Activated CD4-positive, alpha-beta T cell treated with anti-CD3 and anti-CD28 coated beads for 4 hours (primary cell): ENCODE results near the gene DDX49.
"Not testable (repeated sequence)": the region's sequence is repeated elsewhere in the genome, so short reads cannot be mapped to it uniquely, and the experiment has no call there.

Source experiments
- DNase-seq, 2 donors: peaks; one replicate each; pipeline ENCODE4 v3.0.0-alpha.2; 2020

Gene DDX49

GRCh38 chr19:18913466-18913865, 6.0 kb upstream of the DDX49 start:
- no peak for DNase-seq

DNA sequence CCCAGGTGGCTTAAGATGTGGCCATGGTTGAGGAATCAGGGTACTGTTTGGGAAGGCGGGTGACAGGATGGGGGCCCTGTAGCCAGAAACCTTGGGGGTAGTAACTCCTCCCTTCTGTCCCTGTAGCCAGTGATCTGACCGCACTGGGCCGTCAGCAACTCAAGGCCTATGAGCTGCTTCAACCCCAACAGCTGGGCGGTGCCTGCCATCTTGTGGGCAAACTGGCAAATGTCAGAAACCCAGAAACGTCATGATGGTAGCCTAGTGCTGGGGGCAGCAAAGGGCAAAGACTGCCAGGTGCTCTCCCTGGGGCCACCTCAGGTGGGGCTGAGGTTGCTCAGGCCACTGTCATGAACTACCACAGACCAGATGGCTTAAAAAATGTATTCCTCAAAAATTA, 3.9 kb upstream of the DDX49 start:
- DNase-seq, result no peak

GRCh38 chr19:18917593-18917992, 1.9 kb upstream of the DDX49 start:
- not testable (repeated sequence) for DNase-seq

GRCh38 chr19:18919900-18920214, 342 bp downstream of the DDX49 start:
- DNase-seq, result no peak

DNA sequence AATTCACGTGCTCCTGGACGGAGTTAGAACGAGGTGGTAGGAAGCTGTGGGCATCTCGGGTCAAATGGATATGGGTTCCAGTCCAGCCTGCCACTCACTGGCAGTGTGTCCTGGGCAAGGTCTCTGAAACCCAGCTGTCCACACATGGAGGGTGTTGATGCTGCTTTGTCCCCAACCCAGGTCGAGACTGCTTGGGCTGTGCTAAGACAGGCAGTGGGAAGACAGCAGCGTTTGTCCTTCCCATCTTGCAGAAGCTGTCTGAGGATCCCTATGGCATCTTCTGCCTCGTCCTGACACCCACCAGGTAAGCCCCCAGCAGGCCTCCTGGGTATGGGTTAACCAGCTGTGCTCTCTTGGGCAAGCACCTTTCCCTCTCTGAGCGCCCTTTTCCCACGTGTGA, 885 bp downstream of the DDX49 start:
- DNase-seq, result no peak

DNA sequence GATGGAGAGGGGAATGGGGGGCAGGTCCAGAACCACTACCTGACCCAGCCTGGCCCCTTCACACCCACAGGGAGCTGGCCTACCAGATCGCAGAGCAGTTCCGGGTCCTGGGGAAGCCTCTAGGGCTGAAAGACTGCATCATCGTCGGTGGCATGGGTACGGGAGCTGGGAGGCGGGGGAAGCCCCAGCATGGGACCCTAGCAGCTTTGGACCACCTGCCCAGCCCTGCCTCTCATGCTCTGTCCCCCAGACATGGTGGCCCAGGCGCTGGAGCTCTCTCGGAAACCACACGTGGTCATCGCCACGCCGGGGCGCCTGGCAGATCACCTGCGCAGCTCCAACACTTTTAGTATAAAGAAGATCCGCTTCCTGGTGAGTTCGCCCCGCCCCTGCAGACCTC, 2.1 kb downstream of the DDX49 start:
- DNase-seq, result no peak

- no peak for DNase-seq
Measured at GRCh38 chr19:18922228-18922985, 2.9 kb downstream of the DDX49 start.

DNA sequence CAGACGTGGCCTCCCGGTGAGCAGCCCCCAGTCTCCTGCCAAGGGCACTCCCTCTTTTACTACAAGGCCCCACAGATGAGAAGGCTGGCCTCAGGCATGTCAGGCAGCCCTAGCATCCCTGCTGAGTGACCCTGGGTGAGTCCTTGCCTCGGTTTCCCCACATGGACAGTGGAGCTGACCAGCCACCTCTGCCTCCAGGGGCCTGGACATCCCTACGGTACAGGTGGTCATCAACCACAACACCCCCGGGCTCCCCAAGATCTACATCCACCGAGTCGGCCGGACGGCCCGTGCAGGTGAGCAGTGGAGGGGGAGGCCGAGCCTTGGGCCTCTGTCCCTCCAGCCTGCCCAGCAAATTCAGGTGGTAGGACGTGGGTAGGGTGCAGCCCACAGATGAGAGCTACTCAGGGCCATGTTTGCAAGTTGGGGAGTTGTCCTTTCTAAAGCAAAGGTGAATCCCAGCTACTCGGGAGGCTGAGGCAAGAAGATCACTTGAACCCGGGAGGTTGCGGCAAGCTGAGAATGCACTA, 5.2 kb downstream of the DDX49 start:
- DNase-seq, result no peak

- DNase-seq, result no peak
Measured at GRCh38 chr19:18928018-18928805, 8.7 kb downstream of the DDX49 start.

GRCh38 chr19:18929311-18929710, 9.8 kb downstream of the DDX49 start:
- DNase-seq, result no peak

GRCh38 chr19:18931316-18932162, 12.0 kb downstream of the DDX49 start:
- no peak for DNase-seq

DNA sequence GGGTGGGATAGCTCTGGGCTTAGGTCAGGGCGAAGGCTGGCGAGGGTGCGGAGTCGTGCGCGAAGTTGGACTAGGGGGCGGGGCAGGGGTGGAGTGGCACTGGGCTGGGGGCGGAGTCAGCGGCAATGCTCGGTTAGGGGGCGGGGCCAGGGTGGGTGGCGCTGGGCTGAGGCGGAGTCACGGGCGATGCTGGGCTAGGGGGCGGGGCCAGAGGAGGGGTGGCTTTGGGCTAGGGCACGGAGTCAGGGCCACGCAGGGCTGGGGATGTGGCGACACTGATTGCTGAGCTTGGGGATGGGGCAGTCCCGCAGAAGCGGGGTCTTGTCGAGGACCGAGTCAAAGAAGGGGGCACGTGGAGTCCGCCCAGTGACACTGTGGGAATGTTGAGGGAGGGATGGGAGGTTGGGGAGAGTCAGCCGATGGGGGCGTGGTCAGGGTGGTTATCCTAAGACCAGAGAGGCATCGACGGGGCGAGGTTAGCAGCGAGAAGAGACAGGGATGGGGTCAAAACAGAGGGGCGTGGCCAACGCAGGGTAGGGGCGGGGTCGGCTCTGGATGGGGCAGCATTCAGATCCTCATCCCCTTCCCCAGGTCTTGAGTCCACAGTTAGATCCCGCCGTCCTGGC, 12.8 kb downstream of the DDX49 start:
- peak; percentile 83 to 84 for DNase-seq

DNA sequence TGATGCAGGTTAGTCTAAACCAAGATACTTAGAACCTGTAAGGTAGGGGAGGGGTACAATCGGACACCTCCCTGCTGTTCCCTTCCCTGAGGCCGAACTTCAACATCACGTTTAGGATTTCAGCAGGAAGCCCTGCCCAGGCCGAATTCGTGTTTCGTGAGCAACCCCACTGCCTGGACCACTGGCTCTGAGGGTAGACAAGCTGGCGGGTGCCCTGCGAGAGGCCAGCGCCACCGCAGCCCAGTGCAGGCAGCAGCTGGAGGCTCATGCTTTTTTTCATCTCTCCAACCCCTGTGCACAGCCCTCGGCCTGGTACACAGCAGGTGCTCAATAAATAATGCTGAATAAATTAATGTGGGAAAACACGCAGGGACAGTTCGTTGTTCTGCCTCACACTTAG, 13.8 kb downstream of the DDX49 start:
- no peak for DNase-seq

GRCh38 chr19:18939163-18939562, 19.6 kb downstream of the DDX49 start:
- no peak for DNase-seq

GRCh38 chr19:18939922-18940768, 20.6 kb downstream of the DDX49 start:
- no peak for DNase-seq

DNA sequence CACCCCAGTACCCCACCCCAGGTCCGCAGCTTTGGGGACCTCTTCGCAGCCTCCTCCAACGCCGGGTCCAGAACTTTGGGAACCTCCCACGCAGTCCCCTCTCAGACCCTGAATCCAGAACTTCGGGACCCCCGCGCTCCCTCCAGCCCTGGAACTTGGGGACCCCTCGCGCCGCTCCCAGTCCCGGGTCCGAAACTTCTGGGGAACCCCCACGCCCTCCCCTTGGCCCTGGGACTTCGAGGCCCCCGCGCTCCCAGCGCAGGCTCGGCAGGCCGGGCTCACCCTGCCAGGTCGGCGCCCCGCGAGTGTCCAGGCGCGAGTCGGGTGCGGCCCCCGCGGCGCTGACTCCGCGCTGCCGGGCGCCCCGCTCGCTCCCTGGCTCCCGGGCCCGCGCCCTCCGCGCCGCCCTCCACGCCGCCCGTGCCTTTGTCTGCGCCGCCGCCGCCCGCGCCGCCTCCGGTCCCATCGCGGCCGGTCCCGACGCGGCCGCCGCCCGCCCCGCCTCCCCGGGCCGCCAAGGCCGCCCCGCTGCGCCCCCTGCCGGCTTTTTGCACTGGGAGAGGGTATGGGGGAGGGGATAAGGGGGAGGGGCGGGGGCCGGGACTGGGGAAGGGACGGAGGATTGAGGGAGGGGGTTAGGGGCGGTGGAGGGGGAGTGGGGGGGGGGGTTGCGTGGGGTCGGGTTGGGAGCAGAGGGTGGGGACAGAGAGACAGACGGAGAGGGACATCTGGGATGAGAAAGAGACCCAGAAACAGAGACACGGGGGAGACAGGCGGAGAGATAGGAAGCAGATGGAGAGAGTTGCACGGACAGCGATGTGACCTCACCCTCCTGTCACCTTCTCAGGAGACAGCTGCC, 21.5 kb downstream of the DDX49 start, which contains the start of gene HOMER3:
Gene HOMER3, minus strand, starts transcription at position 449 of the 859 bp plus-strand sequence. CDS start 2,235 bp downstream, outside the sequence.
- peak; percentile 75 to 82 for DNase-seq

- no peak for DNase-seq
Measured at GRCh38 chr19:18941628-18942354, 22.3 kb downstream of the DDX49 start.

GRCh38 chr19:18942692-18943091, 23.2 kb downstream of the DDX49 start:
- DNase-seq, result no peak

- DNase-seq, result no peak
Measured at GRCh38 chr19:18943465-18943864, 23.9 kb downstream of the DDX49 start.

DNA sequence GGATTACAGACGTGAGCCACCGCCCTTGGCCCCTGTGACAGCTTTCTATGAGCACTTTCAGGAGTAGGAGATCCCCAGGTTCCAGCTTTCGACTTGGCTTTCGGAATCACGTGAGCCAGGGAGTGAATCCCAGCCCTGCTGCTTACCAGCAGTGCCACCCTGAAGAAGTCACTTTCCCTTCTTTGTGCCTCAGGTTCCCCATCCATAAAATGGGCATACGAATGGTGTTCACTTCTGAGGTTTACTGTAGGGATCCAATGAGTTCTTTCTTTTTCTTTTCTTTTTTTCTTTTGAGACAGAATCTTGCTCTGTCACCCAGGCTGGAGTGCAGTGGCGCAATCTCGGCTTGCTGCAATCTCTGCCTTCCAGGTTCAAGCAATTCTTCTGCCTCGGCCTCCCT, 25.8 kb downstream of the DDX49 start:
- no peak for DNase-seq
